ENCODE data around the gene PPARG.
"Not testable (repeated sequence)": the region's sequence is repeated elsewhere in the genome, so short reads cannot be mapped to it uniquely, and the experiment has no call there.

PPARG gene

GRCh38 chr3:12381199-12381598 lies 92.3 kb downstream of the PPARG start:
- DNase-seq: no peak

GRCh38 chr3:12383218-12383617 lies 94.3 kb downstream of the PPARG start:
- no peak for DNase-seq

- DNase-seq: no peak
Measured at GRCh38 chr3:12384451-12385233, 95.8 kb downstream of the PPARG start.

- not testable (repeated sequence) for DNase-seq
Measured at GRCh38 chr3:12386514-12387291, 97.8 kb downstream of the PPARG start.

GRCh38 chr3:12388185-12388584 lies 99.3 kb downstream of the PPARG start:
- no peak for DNase-seq

GRCh38 chr3:12392101-12392878 lies 103.4 kb downstream of the PPARG start:
- DNase-seq: no peak

GRCh38 chr3:12393894-12394293 lies 105.0 kb downstream of the PPARG start:
- no peak for DNase-seq

GRCh38 chr3:12394569-12395271 lies 105.8 kb downstream of the PPARG start:
- no peak for DNase-seq

- no peak for DNase-seq
Measured at GRCh38 chr3:12395349-12396012, 106.6 kb downstream of the PPARG start.

GRCh38 chr3:12396471-12396870 lies 107.6 kb downstream of the PPARG start:
- no peak for DNase-seq

GRCh38 chr3:12399226-12399625 lies 110.4 kb downstream of the PPARG start:
- DNase-seq: no peak

GRCh38 chr3:12400616-12401194 lies 111.8 kb downstream of the PPARG start:
- DNase-seq: no peak

- DNase-seq: no peak
Measured at GRCh38 chr3:12401208-12401607, 112.3 kb downstream of the PPARG start.

- no peak for DNase-seq
Measured at GRCh38 chr3:12405432-12406272, 116.8 kb downstream of the PPARG start.

- no peak for DNase-seq
Measured at GRCh38 chr3:12408984-12409683, 120.3 kb downstream of the PPARG start.

- no peak for DNase-seq
Measured at GRCh38 chr3:12409684-12410596, 121.1 kb downstream of the PPARG start.

- DNase-seq: no peak
Measured at GRCh38 chr3:12413721-12414255, 124.9 kb downstream of the PPARG start.

- DNase-seq: no peak
Measured at GRCh38 chr3:12415014-12415680, 126.3 kb downstream of the PPARG start.
